NCI-H82 (cell line): ENCODE results near the gene HLCS.
A peak's percentile ranks its signal among the peaks of the same experiment; 100 is the strongest.

ENCODE experiments used
- DNase-seq: peaks from one replicate; lab custom pipeline; 2025; lab: John Stamatoyannopoulos, UW

The HLCS gene

GRCh38 chr21:36806103-36806502 lies 160.4 kb downstream of the HLCS start:
- no peak for DNase-seq

GRCh38 chr21:36804874-36805611 lies 161.4 kb downstream of the HLCS start:
- DNase-seq: no peak

- DNase-seq: no peak
Measured at GRCh38 chr21:36803816-36804439, 162.5 kb downstream of the HLCS start.

- no peak for DNase-seq
Measured at GRCh38 chr21:36803051-36803645, 163.3 kb downstream of the HLCS start.

- no peak for DNase-seq
Measured at GRCh38 chr21:36800734-36801133, 165.7 kb downstream of the HLCS start.

GRCh38 chr21:36799869-36800268 lies 166.6 kb downstream of the HLCS start:
- DNase-seq: no peak

- no peak for DNase-seq
Measured at GRCh38 chr21:36798491-36798890, 168.0 kb downstream of the HLCS start.

GRCh38 chr21:36796070-36796469 lies 170.4 kb downstream of the HLCS start:
- DNase-seq: no peak

GRCh38 chr21:36792505-36792967 lies 173.9 kb downstream of the HLCS start:
- no peak for DNase-seq

- DNase-seq: no peak
Measured at GRCh38 chr21:36791695-36792470, 174.6 kb downstream of the HLCS start.

GRCh38 chr21:36791180-36791579 lies 175.3 kb downstream of the HLCS start:
- DNase-seq: no peak

GRCh38 chr21:36790616-36791015 lies 175.9 kb downstream of the HLCS start:
- no peak for DNase-seq

GRCh38 chr21:36788120-36788638 lies 178.3 kb downstream of the HLCS start:
- DNase-seq: no peak

- no peak for DNase-seq
Measured at GRCh38 chr21:36786186-36786585, 180.3 kb downstream of the HLCS start.

GRCh38 chr21:36785615-36786014 lies 180.9 kb downstream of the HLCS start:
- no peak for DNase-seq

- DNase-seq: no peak
Measured at GRCh38 chr21:36784947-36785346, 181.5 kb downstream of the HLCS start.

- no peak for DNase-seq
Measured at GRCh38 chr21:36783612-36784374, 182.7 kb downstream of the HLCS start.

- no peak for DNase-seq
Measured at GRCh38 chr21:36780861-36781260, 185.6 kb downstream of the HLCS start.

- DNase-seq: no peak
Measured at GRCh38 chr21:36776981-36777617, 189.4 kb downstream of the HLCS start.

- DNase-seq: no peak
Measured at GRCh38 chr21:36773995-36774394, 192.5 kb downstream of the HLCS start.

- DNase-seq: peak; percentile 77
Measured at GRCh38 chr21:36773117-36773516, 193.4 kb downstream of the HLCS start.
